Measurements from ENCODE around the gene SLC19A1. TPM values are rescaled to one million over a fixed set of nuclear protein-coding genes. Genes with fewer than 3 reads are reported as not detected.
A peak's percentile ranks its signal among the peaks of the same experiment; 100 is the strongest.

The SLC19A1 gene
- total RNA-seq, 4 donors from 2014 or later, result 10.7 to 70.8 (median 30.5) TPM

GRCh38 chr21:45482899-45483821 is 59.1 kb downstream of the SLC19A1 start:
- DNase-seq, result peak in 1 of 3 donors; percentile 59
- Histone ChIP-seq H3K4me3 (peak overlapping the region in 3 of 4 donors; percentile 14 to 42 (median 35)), H3K36me3 (peaks cover 0 to 5% (median 0%) of the 10 kb centered on the region in 3 donors), H3K27ac (peak overlapping the region; percentile 65 to 83 (median 69)), H3K4me1 (no peaks in the 10 kb centered on the region), H3K9me3 (no peaks in the 10 kb centered on the region), H3K27me3 (no peaks in the 10 kb centered on the region)
- TF ChIP-seq CTCF (IDR thresholded peaks at IDR 0.05) (no peak), POLR2A (IDR thresholded peaks at IDR 0.05) (peak in 1 of 2 donors; percentile 8)

- TF ChIP-seq POLR2A (IDR thresholded peaks at IDR 0.05) (no peak), CTCF (IDR thresholded peaks at IDR 0.05) (no peak)
- Histone ChIP-seq H3K36me3 (peaks cover 0 to 5% (median 0%) of the 10 kb centered on the region in 3 donors), H3K9me3 (no peaks in the 10 kb centered on the region), H3K27ac (peak overlapping the region; percentile 65 to 83 (median 69)), H3K4me3 (peak overlapping the region in 2 of 4 donors; percentile 35 to 42), H3K4me1 (peaks cover 0 to 6% (median 0%) of the 10 kb centered on the region in 4 donors), H3K27me3 (no peaks in the 10 kb centered on the region)
- DNase-seq, result no peak
Observed at GRCh38 chr21:45481977-45482898, 60.0 kb downstream of the SLC19A1 start.

GRCh38 chr21:45481566-45481965 is 60.7 kb downstream of the SLC19A1 start:
- H3K9me3 ChIP-seq, result no peaks in the 10 kb centered on the region
- H3K27ac ChIP-seq, result no peak overlapping the region
- no peaks in the 10 kb centered on the region for H3K27me3 ChIP-seq
- H3K4me1 ChIP-seq, result peaks cover 0 to 6% (median 0%) of the 10 kb centered on the region in 4 donors
- TF ChIP-seq POLR2A (IDR thresholded peaks at IDR 0.05) (no peak), CTCF (IDR thresholded peaks at IDR 0.05) (no peak)
- DNase-seq, result no peak
- no peak overlapping the region for H3K4me3 ChIP-seq
- H3K36me3 ChIP-seq, result peaks cover 0 to 5% (median 0%) of the 10 kb centered on the region in 3 donors

- Histone ChIP-seq H3K36me3 (peaks cover 0 to 5% (median 0%) of the 10 kb centered on the region in 3 donors), H3K27me3 (no peaks in the 10 kb centered on the region), H3K9me3 (no peaks in the 10 kb centered on the region), H3K27ac (no peak overlapping the region), H3K4me3 (no peak overlapping the region), H3K4me1 (peaks cover 0 to 6% (median 0%) of the 10 kb centered on the region in 4 donors)
- no peak for DNase-seq
- TF ChIP-seq POLR2A (IDR thresholded peaks at IDR 0.05), result no peak
- TF ChIP-seq CTCF (IDR thresholded peaks at IDR 0.05), result no peak
Observed at GRCh38 chr21:45480701-45481500, 61.3 kb downstream of the SLC19A1 start.

Data from Peyer's patch (tissue), 4 donors.